GM12878 (cell line): Measurements from ENCODE around the gene KDM2A. TPM values are rescaled to one million over a fixed set of nuclear protein-coding genes. Genes with fewer than 3 reads are reported as not detected.

Experiments used
- ATAC-seq: fragments of 200-7000 bp; cut with Tn5 transposase; 3 replicates; pipeline ENCODE4 v1.9.1; 2020; ENCODE audit warnings: mild to moderate bottlenecking, moderate library complexity
- BruUV-seq: library from RNA; stranded (reverse); fragments of 400-500 nt; replicated peaks from 2 replicates; lab custom pipeline; 2021; lab: Mats Ljungman, UMichigan
- CTCF ChIA-PET: fragments of 300-600 bp; sonication (Branson Sonifier 250); formaldehyde crosslinking; extraction: SDS; loops from one replicate; lab custom pipeline; 2021; ENCODE audit warnings: inconsistent platforms; lab: Yijun Ruan, JAX
- POLR2A ChIA-PET: fragments of 350-600 bp; formaldehyde crosslinking; extraction: SDS; loops from one replicate; lab custom pipeline; 2021; ENCODE audit warnings: inconsistent platforms; lab: Charles Lee
- RAD21 ChIA-PET: fragments of 300-600 bp; sonication (Branson Sonifier 250); formaldehyde crosslinking; loops from one replicate; lab custom pipeline; 2023; ENCODE audit warnings: antibody characterized with exemption; ENCODE audit not compliant: unreplicated experiment; lab: Charles Lee
- SMC1A ChIA-PET: fragments of 300-600 bp; sonication (Branson Sonifier 250); formaldehyde crosslinking; loops from one replicate; lab custom pipeline; 2023; ENCODE audit not compliant: unreplicated experiment, uncharacterized antibody; lab: Charles Lee
- DNase-seq: peaks from one replicate; pipeline ENCODE4 v3.0.0-alpha.2; 2011; ENCODE audit warnings: low read depth, low spot score
- FAIRE-seq: peaks from 3 replicates; lab custom pipeline; 2011; peaks lifted over from hg19 to GRCh38; lab: Jason Lieb, UNC
- H2AFZ ChIP-seq: 2 replicates; pipeline ENCODE4 v1.6.0; 2011; ENCODE audit warnings: low read depth, low read length, control low read depth; ENCODE audit not compliant: control insufficient read depth
- H3K27ac ChIP-seq: 2 replicates; pipeline ENCODE4 v1.5.1; 2011; ENCODE audit warnings: control low read depth; ENCODE audit not compliant: control insufficient read depth, insufficient read depth
- H3K27me3 ChIP-seq, 2 experiments: replicated peaks in 1 of 2; 2 replicates each; pipeline versions ENCODE4 v1.6.0 to v1.6.1; 2011; ENCODE audit warnings: low read length in 1 of 2; ENCODE audit not compliant: control insufficient read depth in 2 of 2, insufficient read depth in 2 of 2
- H3K36me3 ChIP-seq, 2 experiments: 2 replicates each; pipeline ENCODE4 v1.5.1; 2011; ENCODE audit warnings: low read length in 1 of 2; ENCODE audit not compliant: control insufficient read depth in 2 of 2, insufficient read depth in 2 of 2
- H3K4me1 ChIP-seq: 2 replicates; pipeline ENCODE4 v1.6.1; 2011; ENCODE audit warnings: mild to moderate bottlenecking, low read length, moderate library complexity, mixed read lengths; ENCODE audit not compliant: control insufficient read depth, insufficient read depth
- H3K4me2 ChIP-seq: 2 replicates; pipeline ENCODE4 v1.6.0; 2011; ENCODE audit warnings: control low read depth; ENCODE audit not compliant: control insufficient read depth, insufficient read depth
- H3K4me3 ChIP-seq: fragments of 200-600 bp; sonication (generic); 2 replicates; pipeline ENCODE4 v1.5.1; 2016
- H3K79me2 ChIP-seq: 2 replicates; pipeline ENCODE4 v1.6.0; 2011; ENCODE audit warnings: low read length; ENCODE audit not compliant: control insufficient read depth, insufficient read depth
- H3K9ac ChIP-seq: 2 replicates; pipeline ENCODE4 v1.8.0; 2011; ENCODE audit warnings: low read length, control low read depth, mixed read lengths; ENCODE audit not compliant: control insufficient read depth, insufficient read depth
- H3K9me3 ChIP-seq: replicated peaks from 3 replicates; pipeline ENCODE4 v1.5.1; 2011; ENCODE audit warnings: mild to moderate bottlenecking, low read length; ENCODE audit not compliant: control insufficient read depth, insufficient read depth
- H4K20me1 ChIP-seq: 2 replicates; pipeline ENCODE4 v1.6.0; 2011; ENCODE audit not compliant: control insufficient read depth, insufficient read depth
- BRCA1 ChIP-seq: IDR thresholded peaks from 2 replicates; pipeline ENCODE4 v1.6.1; 2011; ENCODE audit warnings: low read depth, low read length, improper control_type of control experiment
- NFYA ChIP-seq: IDR thresholded peaks from 2 replicates; pipeline ENCODE4 v1.6.1; 2011; ENCODE audit warnings: low read depth, mild to moderate bottlenecking, low read length, improper control_type of control experiment, borderline replicate concordance
- NR2C2 ChIP-seq: IDR thresholded peaks from 2 replicates; pipeline ENCODE4 v1.6.1; 2011; ENCODE audit warnings: borderline replicate concordance, low read depth; ENCODE audit not compliant: control insufficient read depth, insufficient read length
- RAD21 ChIP-seq: IDR thresholded peaks from 2 replicates; pipeline ENCODE4 v1.6.1; 2011; ENCODE audit warnings: mild to moderate bottlenecking, low read depth, low read length, moderate library complexity; ENCODE audit not compliant: insufficient read depth
- RAD51 ChIP-seq: fragments of 450-650 bp; IDR thresholded peaks from 2 replicates; pipeline ENCODE4 v1.6.1; 2016; ENCODE audit warnings: moderate library complexity, mild to moderate bottlenecking, inconsistent platforms
- ZNF384 ChIP-seq: IDR thresholded peaks from 2 replicates; pipeline ENCODE4 v1.6.1; 2012; ENCODE audit warnings: low read depth, mild to moderate bottlenecking, low read length, improper control_type of control experiment, borderline replicate concordance
- WGBS: methylation state at CpG from one replicate; pipeline ENCODE4 v1.1.6; 2016; ENCODE audit warnings: low lambda C conversion rate; ENCODE audit not compliant: insufficient replicate concordance, insufficient coverage; ENCODE audit errors: missing lambda C conversion rate; 5-methylcytosine and 5-hydroxymethylcytosine counted together
- in situ Hi-C: fragments of 300-500 bp; cut with MboI; formaldehyde crosslinking; loops from 9 replicates; pipeline ENCODE4 v1.14.3; 2018; ENCODE audit warnings: mixed read lengths
- intact Hi-C: fragments of 100-400 bp; cut with micrococcal nuclease; formaldehyde crosslinking; loops from one replicate; pipeline ENCODE4 v1.14.2; 2022; ENCODE audit not compliant: unreplicated experiment
- polyA plus RNA-seq, 11 experiments: library from polyadenylated mRNA; depleted of rRNA in 4 of 11; unstranded in 6 of 11; stranded (reverse) in 5 of 11; fragments of >200 nt; fragmentation: Nextera tagmentation in 4 of 11; fragmentation: Illumina TruSeq in 1 of 11; extraction: Ambion mirVana in 4 of 11; extraction: Trizol in 1 of 11; gene quantifications; 1 replicate in 1 of 11; 2 replicates in 10 of 11; pipeline versions ENCODE4 v1.2.1 to v1.2.3, GENCODE V29; 2011 to 2016; ENCODE audit warnings: inconsistent platforms in 2 of 11, missing spikeins in 2 of 11, low read depth in 1 of 11
- total RNA-seq, 4 experiments: library from RNA; depleted of rRNA in 3 of 4; stranded (reverse); fragments of >200 nt in 3 of 4; fragmentation: Illumina TruSeq in 1 of 4; extraction: Trizol in 1 of 4; gene quantifications; 2 replicates each; pipeline versions ENCODE4 v1.2.1 to v1.2.3, GENCODE V29; 2013 to 2021
- TF ChIP-seq, protein P1 (sequence below): IDR thresholded peaks from 2 replicates; pipeline ENCODE4 v1.6.1; 2012; ENCODE audit warnings: improper control_type of control experiment, low read depth, low read length; ENCODE audit not compliant: insufficient replicate concordance
- TF ChIP-seq, protein P2 (sequence below): fragments of 450-650 bp; formaldehyde crosslinking; IDR thresholded peaks from 2 replicates; pipeline ENCODE4 v1.4.0; 2020; ENCODE audit warnings: mild to moderate bottlenecking, moderate library complexity
- TF ChIP-seq, protein P3 (sequence below): fragments of 150-350 bp; IDR thresholded peaks from 2 replicates; pipeline ENCODE4 v1.6.1; 2014; ENCODE audit warnings: mild to moderate bottlenecking, low read depth, low read length
- TF ChIP-seq, protein P4 (sequence below): fragments of 450-650 bp; IDR thresholded peaks from 2 replicates; pipeline ENCODE4 v1.6.1; 2014; ENCODE audit warnings: mild to moderate bottlenecking

The KDM2A gene
- total and polyA plus RNA-seq, 10 of the 15 experiments (the other 5 are each of a cell fraction or from before 2014, with no cell fraction given): 10.5 to 69.3 (median 41.6) TPM

DNA sequence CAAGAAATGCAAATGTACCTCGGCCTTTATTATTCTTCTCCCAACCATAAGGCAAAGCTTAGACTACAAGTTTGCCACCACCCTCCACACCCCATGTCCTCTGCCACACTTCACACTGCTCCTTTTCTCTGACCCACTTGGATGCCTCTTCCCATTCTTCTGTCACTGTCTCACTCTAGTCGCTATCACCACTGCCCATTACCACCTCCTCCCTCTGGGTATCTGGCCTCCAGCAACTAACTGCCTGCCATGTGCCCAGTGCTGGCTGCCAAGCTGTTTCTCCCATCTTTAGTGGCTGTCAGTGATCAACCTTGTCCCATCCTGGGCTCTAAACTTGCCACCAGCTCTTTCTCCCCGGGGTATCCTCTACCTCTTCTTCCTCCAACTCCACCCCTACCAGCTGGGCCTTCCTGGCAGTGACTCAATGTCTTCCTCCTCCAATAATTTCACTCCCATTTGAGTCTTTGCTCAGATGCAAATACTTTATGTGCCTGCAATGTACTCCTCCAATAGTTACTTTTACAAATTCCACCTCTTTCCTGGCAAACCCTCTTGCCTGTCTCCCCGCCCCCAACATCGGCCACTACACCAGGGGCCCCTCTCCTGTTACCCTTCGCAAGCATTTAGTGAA is 20.1 kb upstream of the KDM2A start:
- POLR2A ChIA-PET: interaction anchor here (1.4 kb wide), 1 partner anchor 14 kb away, joined by 5 read pairs; no protein-coding TSS in a partner anchor
- Histone ChIP-seq H3K4me3 (no peak overlapping the region), H3K9ac (peak overlapping the region; percentile 21; the same call in 1 of the 2 replicates), H3K27me3 (no peaks in the 10 kb centered on the region), H4K20me1 (no peaks in the 10 kb centered on the region), H3K9me3 (no peaks in the 10 kb centered on the region), H3K27ac (peak overlapping the region; percentile 90), H3K4me1 (peaks cover 23% of the 10 kb centered on the region), H3K36me3 (no peaks in the 10 kb centered on the region), H3K79me2 (no peaks in the 10 kb centered on the region), H3K4me2 (peak overlapping the region; percentile 53; the same call in 1 of the 2 replicates), H2AFZ (no peak overlapping the region; the same call in 1 of the 2 replicates)
- SMC1A ChIA-PET: interaction anchor here (0.9 to 5.9 kb wide), 4 partner anchors 15 to 70 kb away, joined by 3 to 28 read pairs (median 4); no protein-coding TSS in a partner anchor
- ATAC-seq: no peak
- 71% methylated on average over 6 of the region's 6 CpGs for WGBS
- CTCF ChIA-PET: interaction anchor here (1.2 kb wide), 1 partner anchor 14 kb away, joined by 4 read pairs; no protein-coding TSS in a partner anchor
- RAD21 ChIA-PET: interaction anchor here (0.9 to 1.9 kb wide), 4 partner anchors 15 to 68 kb away, joined by 3 to 11 read pairs (median 7); partner anchors contain the start of gene KDM2A
- intact Hi-C loops: loop anchor here (5.0 kb wide), 1 partner anchor 68 kb away; no protein-coding TSS in a partner anchor
- no TSS peak for BruUV-seq
- DNase-seq: no peak
- no peak for FAIRE-seq
- in situ Hi-C loops: no loop called here
- TF ChIP-seq NR2C2: no peak
- TF ChIP-seq ZNF384: no peak
- TF ChIP-seq, protein P1, sequence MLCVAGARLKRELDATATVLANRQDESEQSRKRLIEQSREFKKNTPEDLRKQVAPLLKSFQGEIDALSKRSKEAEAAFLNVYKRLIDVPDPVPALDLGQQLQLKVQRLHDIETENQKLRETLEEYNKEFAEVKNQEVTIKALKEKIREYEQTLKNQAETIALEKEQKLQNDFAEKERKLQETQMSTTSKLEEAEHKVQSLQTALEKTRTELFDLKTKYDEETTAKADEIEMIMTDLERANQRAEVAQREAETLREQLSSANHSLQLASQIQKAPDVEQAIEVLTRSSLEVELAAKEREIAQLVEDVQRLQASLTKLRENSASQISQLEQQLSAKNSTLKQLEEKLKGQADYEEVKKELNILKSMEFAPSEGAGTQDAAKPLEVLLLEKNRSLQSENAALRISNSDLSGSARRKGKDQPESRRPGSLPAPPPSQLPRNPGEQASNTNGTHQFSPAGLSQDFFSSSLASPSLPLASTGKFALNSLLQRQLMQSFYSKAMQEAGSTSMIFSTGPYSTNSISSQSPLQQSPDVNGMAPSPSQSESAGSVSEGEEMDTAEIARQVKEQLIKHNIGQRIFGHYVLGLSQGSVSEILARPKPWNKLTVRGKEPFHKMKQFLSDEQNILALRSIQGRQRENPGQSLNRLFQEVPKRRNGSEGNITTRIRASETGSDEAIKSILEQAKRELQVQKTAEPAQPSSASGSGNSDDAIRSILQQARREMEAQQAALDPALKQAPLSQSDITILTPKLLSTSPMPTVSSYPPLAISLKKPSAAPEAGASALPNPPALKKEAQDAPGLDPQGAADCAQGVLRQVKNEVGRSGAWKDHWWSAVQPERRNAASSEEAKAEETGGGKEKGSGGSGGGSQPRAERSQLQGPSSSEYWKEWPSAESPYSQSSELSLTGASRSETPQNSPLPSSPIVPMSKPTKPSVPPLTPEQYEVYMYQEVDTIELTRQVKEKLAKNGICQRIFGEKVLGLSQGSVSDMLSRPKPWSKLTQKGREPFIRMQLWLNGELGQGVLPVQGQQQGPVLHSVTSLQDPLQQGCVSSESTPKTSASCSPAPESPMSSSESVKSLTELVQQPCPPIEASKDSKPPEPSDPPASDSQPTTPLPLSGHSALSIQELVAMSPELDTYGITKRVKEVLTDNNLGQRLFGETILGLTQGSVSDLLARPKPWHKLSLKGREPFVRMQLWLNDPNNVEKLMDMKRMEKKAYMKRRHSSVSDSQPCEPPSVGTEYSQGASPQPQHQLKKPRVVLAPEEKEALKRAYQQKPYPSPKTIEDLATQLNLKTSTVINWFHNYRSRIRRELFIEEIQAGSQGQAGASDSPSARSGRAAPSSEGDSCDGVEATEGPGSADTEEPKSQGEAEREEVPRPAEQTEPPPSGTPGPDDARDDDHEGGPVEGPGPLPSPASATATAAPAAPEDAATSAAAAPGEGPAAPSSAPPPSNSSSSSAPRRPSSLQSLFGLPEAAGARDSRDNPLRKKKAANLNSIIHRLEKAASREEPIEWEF: no peak
- TF ChIP-seq RAD21: no peak
- TF ChIP-seq, protein P2, sequence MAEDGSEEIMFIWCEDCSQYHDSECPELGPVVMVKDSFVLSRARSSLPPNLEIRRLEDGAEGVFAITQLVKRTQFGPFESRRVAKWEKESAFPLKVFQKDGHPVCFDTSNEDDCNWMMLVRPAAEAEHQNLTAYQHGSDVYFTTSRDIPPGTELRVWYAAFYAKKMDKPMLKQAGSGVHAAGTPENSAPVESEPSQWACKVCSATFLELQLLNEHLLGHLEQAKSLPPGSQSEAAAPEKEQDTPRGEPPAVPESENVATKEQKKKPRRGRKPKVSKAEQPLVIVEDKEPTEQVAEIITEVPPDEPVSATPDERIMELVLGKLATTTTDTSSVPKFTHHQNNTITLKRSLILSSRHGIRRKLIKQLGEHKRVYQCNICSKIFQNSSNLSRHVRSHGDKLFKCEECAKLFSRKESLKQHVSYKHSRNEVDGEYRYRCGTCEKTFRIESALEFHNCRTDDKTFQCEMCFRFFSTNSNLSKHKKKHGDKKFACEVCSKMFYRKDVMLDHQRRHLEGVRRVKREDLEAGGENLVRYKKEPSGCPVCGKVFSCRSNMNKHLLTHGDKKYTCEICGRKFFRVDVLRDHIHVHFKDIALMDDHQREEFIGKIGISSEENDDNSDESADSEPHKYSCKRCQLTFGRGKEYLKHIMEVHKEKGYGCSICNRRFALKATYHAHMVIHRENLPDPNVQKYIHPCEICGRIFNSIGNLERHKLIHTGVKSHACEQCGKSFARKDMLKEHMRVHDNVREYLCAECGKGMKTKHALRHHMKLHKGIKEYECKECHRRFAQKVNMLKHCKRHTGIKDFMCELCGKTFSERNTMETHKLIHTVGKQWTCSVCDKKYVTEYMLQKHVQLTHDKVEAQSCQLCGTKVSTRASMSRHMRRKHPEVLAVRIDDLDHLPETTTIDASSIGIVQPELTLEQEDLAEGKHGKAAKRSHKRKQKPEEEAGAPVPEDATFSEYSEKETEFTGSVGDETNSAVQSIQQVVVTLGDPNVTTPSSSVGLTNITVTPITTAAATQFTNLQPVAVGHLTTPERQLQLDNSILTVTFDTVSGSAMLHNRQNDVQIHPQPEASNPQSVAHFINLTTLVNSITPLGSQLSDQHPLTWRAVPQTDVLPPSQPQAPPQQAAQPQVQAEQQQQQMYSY (CRISPR knock-in tag): no peak
- TF ChIP-seq, protein P3, sequence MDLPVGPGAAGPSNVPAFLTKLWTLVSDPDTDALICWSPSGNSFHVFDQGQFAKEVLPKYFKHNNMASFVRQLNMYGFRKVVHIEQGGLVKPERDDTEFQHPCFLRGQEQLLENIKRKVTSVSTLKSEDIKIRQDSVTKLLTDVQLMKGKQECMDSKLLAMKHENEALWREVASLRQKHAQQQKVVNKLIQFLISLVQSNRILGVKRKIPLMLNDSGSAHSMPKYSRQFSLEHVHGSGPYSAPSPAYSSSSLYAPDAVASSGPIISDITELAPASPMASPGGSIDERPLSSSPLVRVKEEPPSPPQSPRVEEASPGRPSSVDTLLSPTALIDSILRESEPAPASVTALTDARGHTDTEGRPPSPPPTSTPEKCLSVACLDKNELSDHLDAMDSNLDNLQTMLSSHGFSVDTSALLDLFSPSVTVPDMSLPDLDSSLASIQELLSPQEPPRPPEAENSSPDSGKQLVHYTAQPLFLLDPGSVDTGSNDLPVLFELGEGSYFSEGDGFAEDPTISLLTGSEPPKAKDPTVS: no peak
- TF ChIP-seq, protein P4, sequence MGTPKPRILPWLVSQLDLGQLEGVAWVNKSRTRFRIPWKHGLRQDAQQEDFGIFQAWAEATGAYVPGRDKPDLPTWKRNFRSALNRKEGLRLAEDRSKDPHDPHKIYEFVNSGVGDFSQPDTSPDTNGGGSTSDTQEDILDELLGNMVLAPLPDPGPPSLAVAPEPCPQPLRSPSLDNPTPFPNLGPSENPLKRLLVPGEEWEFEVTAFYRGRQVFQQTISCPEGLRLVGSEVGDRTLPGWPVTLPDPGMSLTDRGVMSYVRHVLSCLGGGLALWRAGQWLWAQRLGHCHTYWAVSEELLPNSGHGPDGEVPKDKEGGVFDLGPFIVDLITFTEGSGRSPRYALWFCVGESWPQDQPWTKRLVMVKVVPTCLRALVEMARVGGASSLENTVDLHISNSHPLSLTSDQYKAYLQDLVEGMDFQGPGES: no peak
- TF ChIP-seq BRCA1: no peak
- no peak for TF ChIP-seq RAD51
- no peak for TF ChIP-seq NFYA
